ENCODE data around the gene ENPEP.

ENPEP gene

DNA sequence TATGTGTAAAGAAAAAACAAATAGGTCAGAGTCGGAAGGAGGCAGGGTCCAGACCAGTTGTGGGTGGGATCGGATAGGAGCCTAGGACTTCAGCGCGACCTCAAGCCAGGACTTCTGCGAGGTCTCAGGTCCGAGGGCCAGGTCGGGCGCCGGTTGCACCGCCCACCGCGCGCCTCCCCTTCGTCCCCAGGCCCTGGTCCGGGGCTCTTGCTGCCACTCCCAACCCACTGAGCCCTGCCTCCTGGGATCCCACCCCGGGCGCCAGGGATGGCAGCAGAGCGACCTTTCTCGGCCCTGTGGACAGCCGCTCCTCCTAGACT, 134.6 kb downstream of the ENPEP start:
- H3K9me3 ChIP-seq (ENCODE audit: control insufficient read depth, insufficient read depth, low read depth, low read length), result no peaks in the 10 kb centered on the region
- no peak overlapping the region for H3K9ac ChIP-seq (ENCODE audit: low read length)
- H3K36me3 ChIP-seq (ENCODE audit: control insufficient read depth, insufficient read depth, low read length), result peaks cover 4% of the 10 kb centered on the region; the same call in 1 of the 2 replicates
- no peak overlapping the region for H3K4me3 ChIP-seq (ENCODE audit: low read depth, low read length)
- H3K27ac ChIP-seq (ENCODE audit: low read depth, low read length), result no peak overlapping the region
- peaks cover 75% of the 10 kb centered on the region for H3K27me3 ChIP-seq (ENCODE audit: control insufficient read depth, insufficient read depth, low read length)
- peaks cover 43% of the 10 kb centered on the region for H3K4me1 ChIP-seq (ENCODE audit: control insufficient read depth, insufficient read depth, low read length)

DNA sequence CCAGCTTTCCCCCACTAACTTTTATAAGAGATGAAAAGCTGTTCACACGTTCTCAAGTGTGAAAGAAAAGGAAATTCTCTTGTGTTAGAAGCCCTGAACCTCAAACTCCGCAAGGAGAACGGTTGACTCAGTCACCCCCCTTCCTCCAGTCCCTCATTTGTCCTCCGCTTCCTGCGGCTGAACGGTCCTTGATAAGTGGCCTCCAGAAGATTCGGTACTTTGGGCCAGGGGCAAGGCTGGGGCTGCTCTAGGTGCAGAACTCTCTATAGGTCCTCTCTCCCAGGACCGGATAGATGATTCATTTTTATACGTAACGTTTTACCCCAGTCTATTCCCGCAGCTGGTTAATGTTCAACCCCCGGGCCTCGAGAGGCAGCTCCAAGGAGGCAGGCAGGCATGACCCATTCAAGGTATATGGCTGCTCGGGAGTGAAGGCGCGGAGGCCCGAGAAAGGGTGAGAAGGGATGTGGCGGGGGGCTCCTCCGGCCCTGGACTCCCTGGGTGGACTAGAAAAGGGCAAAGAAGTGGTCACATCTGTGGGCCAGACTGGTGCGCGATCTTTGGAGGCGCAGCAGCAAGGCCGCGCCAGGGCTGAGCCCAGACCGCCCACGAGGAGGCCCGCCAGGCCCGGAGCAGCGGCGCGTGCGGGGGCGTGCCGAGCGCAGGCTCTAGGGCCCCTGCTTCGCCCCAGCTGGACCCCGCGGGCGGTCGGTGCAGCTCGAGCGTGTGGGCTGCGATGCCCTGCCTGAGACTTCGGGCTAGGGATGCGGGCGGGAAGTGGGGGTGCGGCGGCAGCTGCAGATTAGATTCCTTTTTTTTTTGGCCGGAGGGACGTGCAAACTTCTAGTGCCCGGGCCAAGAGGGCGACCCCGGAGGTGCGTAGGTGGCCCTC, 135.2 kb downstream of the ENPEP start:
- H3K4me1 ChIP-seq (ENCODE audit: control insufficient read depth, insufficient read depth, low read length), result peaks cover 43% of the 10 kb centered on the region
- peak overlapping the region; percentile 37 for H3K4me3 ChIP-seq (ENCODE audit: low read depth, low read length)
- no peaks in the 10 kb centered on the region for H3K9me3 ChIP-seq (ENCODE audit: control insufficient read depth, insufficient read depth, low read depth, low read length)
- peaks cover 4% of the 10 kb centered on the region; the same call in 1 of the 2 replicates for H3K36me3 ChIP-seq (ENCODE audit: control insufficient read depth, insufficient read depth, low read length)
- no peak overlapping the region for H3K27ac ChIP-seq (ENCODE audit: low read depth, low read length)
- H3K9ac ChIP-seq (ENCODE audit: low read length), result no peak overlapping the region
- H3K27me3 ChIP-seq (ENCODE audit: control insufficient read depth, insufficient read depth, low read length), result peaks cover 81% of the 10 kb centered on the region

DNA sequence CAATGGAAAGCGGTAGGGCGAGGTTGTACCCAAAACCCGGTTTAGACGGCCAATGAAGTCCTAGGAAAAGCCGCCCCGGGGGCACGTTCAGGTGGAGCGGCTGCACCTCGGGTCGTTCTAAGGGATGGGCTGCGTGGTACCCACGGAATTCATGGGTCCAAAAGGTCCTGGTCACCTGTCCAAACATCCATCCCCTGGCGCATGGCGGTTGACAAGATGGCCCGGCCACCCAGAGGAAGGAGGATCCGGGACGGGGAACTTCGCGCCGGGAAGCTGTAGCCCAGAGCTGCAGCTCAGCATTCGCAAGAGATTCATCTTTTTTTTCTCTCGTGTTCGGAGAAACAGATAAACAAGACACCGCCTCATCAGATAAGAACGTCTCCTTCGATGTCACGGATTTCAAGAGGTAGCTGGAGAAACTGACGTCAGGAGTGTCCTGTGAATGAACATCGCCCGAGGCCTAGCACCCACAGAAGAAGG, 136.1 kb downstream of the ENPEP start:
- Histone ChIP-seq H3K4me1 (ENCODE audit: control insufficient read depth, insufficient read depth, low read length) (peaks cover 50% of the 10 kb centered on the region), H3K9me3 (ENCODE audit: control insufficient read depth, insufficient read depth, low read depth, low read length) (no peaks in the 10 kb centered on the region), H3K36me3 (ENCODE audit: control insufficient read depth, insufficient read depth, low read length) (peaks cover 4% of the 10 kb centered on the region; the same call in 1 of the 2 replicates), H3K27me3 (ENCODE audit: control insufficient read depth, insufficient read depth, low read length) (peaks cover 89% of the 10 kb centered on the region), H3K4me3 (ENCODE audit: low read depth, low read length) (peak overlapping the region; percentile 37), H3K27ac (ENCODE audit: low read depth, low read length) (no peak overlapping the region), H3K9ac (ENCODE audit: low read length) (no peak overlapping the region)

DNA sequence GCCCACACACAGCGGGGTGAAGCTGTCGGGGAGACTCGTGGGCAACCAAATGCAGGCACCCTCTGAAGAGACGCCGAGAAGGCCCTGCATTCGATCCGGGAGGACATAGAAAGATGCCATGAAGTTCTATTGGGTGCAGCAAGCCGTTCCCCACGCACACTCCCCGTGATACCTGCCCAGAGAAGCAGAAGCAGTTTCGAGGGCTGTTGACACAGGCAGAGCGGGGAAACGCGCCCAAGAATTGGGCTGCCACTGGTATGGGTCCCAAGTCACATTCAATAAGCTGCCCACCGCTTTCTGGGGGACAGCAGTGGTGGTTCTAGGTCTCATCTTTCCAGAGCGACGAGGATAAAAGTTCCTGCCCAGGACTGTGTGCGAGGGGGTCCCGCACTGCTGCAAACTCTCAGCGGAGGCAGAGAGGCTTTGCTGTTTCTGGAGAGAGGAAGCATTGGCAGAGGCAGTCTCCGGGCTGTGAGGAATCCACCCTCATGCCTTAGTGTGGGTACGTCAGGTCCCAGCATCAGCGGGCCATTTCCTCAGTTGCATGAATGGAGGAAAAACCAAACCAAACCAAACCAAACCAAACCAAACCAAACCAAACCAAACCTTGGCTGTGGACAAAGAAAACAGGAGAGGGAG, 136.8 kb downstream of the ENPEP start:
- peaks cover 4% of the 10 kb centered on the region; the same call in 1 of the 2 replicates for H3K36me3 ChIP-seq (ENCODE audit: control insufficient read depth, insufficient read depth, low read length)
- H3K4me3 ChIP-seq (ENCODE audit: low read depth, low read length), result peak overlapping the region; percentile 73; the same call in 1 of the 2 replicates
- H3K4me1 ChIP-seq (ENCODE audit: control insufficient read depth, insufficient read depth, low read length), result peaks cover 58% of the 10 kb centered on the region
- H3K9ac ChIP-seq (ENCODE audit: low read length), result peak overlapping the region; percentile 44
- H3K27me3 ChIP-seq (ENCODE audit: control insufficient read depth, insufficient read depth, low read length), result peaks cover 96% of the 10 kb centered on the region
- no peaks in the 10 kb centered on the region for H3K9me3 ChIP-seq (ENCODE audit: control insufficient read depth, insufficient read depth, low read depth, low read length)
- H3K27ac ChIP-seq (ENCODE audit: low read depth, low read length), result no peak overlapping the region

DNA sequence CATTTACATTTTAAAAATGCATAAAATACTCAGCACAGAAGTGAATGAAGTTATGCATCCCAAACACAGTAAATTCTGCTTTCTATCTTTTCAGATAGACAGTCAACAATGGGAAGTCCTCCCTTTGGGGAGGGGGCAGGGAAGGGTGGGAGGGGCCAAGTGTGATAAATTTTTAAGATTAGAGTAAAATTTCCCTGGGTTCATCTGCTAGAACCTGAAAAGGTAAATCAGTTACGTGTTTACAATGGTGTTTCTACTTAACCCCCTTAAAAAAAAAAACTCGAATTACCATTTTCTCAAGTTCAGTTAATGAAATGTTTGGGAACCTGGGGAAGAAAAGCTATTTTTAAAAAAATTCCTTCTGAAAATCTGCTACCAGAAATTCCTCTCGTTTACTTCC, 137.8 kb downstream of the ENPEP start:
- H3K27ac ChIP-seq (ENCODE audit: low read depth, low read length), result peak overlapping the region; percentile 96; the same call in 1 of the 2 replicates
- H3K4me3 ChIP-seq (ENCODE audit: low read depth, low read length), result peak overlapping the region; percentile 73
- peak overlapping the region; percentile 96 for H3K9ac ChIP-seq (ENCODE audit: low read length)
- H3K4me1 ChIP-seq (ENCODE audit: control insufficient read depth, insufficient read depth, low read length), result peaks cover 65% of the 10 kb centered on the region
- H3K36me3 ChIP-seq (ENCODE audit: control insufficient read depth, insufficient read depth, low read length), result peaks cover 4% of the 10 kb centered on the region; the same call in 1 of the 2 replicates
- peaks cover 99% of the 10 kb centered on the region for H3K27me3 ChIP-seq (ENCODE audit: control insufficient read depth, insufficient read depth, low read length)
- H3K9me3 ChIP-seq (ENCODE audit: control insufficient read depth, insufficient read depth, low read depth, low read length), result no peaks in the 10 kb centered on the region

DNA sequence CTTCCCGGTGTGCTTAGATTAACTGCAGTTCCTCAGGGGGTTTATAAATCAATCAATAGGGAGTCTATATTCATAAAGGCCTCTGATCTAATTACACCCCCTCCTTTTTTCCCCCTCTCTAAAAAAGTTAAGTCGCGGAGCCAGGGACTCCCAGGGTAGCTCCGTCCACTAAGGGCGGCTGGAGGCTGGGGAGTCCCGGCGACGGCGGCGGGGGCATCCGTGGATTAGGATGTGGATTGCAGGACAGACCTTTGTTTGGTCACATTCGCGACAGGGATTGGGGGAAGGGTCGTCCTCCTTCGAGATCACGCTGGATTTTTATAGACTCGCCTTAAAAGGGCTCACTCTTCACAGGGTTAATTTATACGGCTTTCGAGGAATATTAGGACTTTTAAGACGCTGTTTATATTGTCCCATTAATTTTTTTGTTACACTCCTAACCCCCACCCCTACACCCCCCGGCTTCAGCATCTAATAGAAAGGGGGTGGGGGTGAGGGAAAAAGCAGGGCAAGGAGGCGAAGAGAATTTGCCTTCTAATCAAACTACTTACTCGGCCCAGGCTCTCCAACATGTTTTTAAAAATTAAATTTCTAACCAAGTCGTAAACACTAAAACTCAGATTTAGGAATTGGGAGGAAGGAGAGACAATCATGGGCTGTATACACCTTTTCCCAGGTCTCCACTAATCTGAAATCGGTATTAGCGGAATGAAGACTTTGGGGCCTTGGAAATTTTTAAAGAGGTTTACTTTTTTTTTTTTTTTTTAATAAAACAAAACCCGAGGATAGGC, 138.4 kb downstream of the ENPEP start:
- no peaks in the 10 kb centered on the region for H3K9me3 ChIP-seq (ENCODE audit: control insufficient read depth, insufficient read depth, low read depth, low read length)
- H3K27me3 ChIP-seq (ENCODE audit: control insufficient read depth, insufficient read depth, low read length), result peaks cover 99% of the 10 kb centered on the region
- peak overlapping the region; percentile 96; the same call in 1 of the 2 replicates for H3K27ac ChIP-seq (ENCODE audit: low read depth, low read length)
- peaks cover 4% of the 10 kb centered on the region; the same call in 1 of the 2 replicates for H3K36me3 ChIP-seq (ENCODE audit: control insufficient read depth, insufficient read depth, low read length)
- peaks cover 63% of the 10 kb centered on the region for H3K4me1 ChIP-seq (ENCODE audit: control insufficient read depth, insufficient read depth, low read length)
- peak overlapping the region; percentile 96 for H3K9ac ChIP-seq (ENCODE audit: low read length)
- H3K4me3 ChIP-seq (ENCODE audit: low read depth, low read length), result peak overlapping the region; percentile 73
